OCI-LY3 (cell line): ENCODE data around the gene MALAT1.
A peak's percentile ranks its signal among the peaks of the same experiment; 100 is the strongest.

ENCODE experiments used
- H2AFZ ChIP-seq: fragments of 200-600, 300-600 bp; shearing (Covaris generic); 2 replicates; pipeline ENCODE4 v1.6.0; 2014; ENCODE audit warnings: antibody characterized with exemption, low read depth, low read length
- H3K27ac ChIP-seq: fragments of 200-600, 300-600 bp; sonication (generic); 2 replicates; pipeline ENCODE4 v1.5.1; 2014; ENCODE audit warnings: mild to moderate bottlenecking, low read length, moderate library complexity, mixed read lengths
- H3K27me3 ChIP-seq: fragments of 200-600, 300-600 bp; sonication (generic); 2 replicates; pipeline ENCODE4 v1.6.1; 2014; ENCODE audit warnings: low read depth, low read length, mixed read lengths
- H3K36me3 ChIP-seq: fragments of 200-600, 300-600 bp; sonication (generic); replicated peaks from 2 replicates; pipeline ENCODE3; 2014; ENCODE audit warnings: low read depth, low read length, mixed read lengths
- H3K4me1 ChIP-seq: fragments of 300-600, 200-600 bp; sonication (generic); 2 replicates; pipeline ENCODE4 v1.6.1; 2014; ENCODE audit warnings: low read length, mixed read lengths
- H3K4me2 ChIP-seq: fragments of 200-600, 300-600 bp; sonication (generic); 2 replicates; pipeline ENCODE4 v1.6.1; 2014; ENCODE audit warnings: low read length, mixed read lengths
- H3K4me3 ChIP-seq: fragments of 300-600, 200-600 bp; sonication (generic); 2 replicates; pipeline ENCODE4 v1.5.1; 2014; ENCODE audit warnings: antibody characterized with exemption, mild to moderate bottlenecking, low read length, moderate library complexity
- H3K79me2 ChIP-seq: fragments of 300-600, 200-600 bp; shearing (Covaris generic); 2 replicates; pipeline ENCODE4 v1.6.1; 2014; ENCODE audit warnings: mild to moderate bottlenecking, low read length, mixed read lengths
- H3K9ac ChIP-seq: fragments of 300-600, 200-600 bp; shearing (Covaris generic); 2 replicates; pipeline ENCODE4 v1.6.0; 2014; ENCODE audit warnings: mild to moderate bottlenecking, low read length, moderate library complexity
- H3K9me3 ChIP-seq: fragments of 200-600, 300-600 bp; shearing (Covaris generic); 2 replicates; pipeline ENCODE4 v1.6.1; 2014; ENCODE audit warnings: low read length, mixed read lengths; ENCODE audit not compliant: insufficient read depth
- H4K20me1 ChIP-seq: fragments of 200-600, 300-600 bp; sonication (generic); 2 replicates; pipeline ENCODE4 v1.6.1; 2016; ENCODE audit warnings: low read length, mixed read lengths; ENCODE audit not compliant: insufficient read depth
- EZH2phosphoT487 ChIP-seq: fragments of 200-600 bp; shearing (Covaris generic); IDR thresholded peaks from 2 replicates; pipeline ENCODE4 v1.6.1; 2018; ENCODE audit warnings: antibody characterized with exemption, mixed run types, low read depth
- TF ChIP-seq, protein P1 (sequence below): fragments of 200-600, 300-600 bp; sonication (generic); IDR thresholded peaks from 2 replicates; pipeline ENCODE4 v1.5.1; 2014; ENCODE audit warnings: antibody characterized with exemption, low read length, low read depth

The MALAT1 gene

DNA sequence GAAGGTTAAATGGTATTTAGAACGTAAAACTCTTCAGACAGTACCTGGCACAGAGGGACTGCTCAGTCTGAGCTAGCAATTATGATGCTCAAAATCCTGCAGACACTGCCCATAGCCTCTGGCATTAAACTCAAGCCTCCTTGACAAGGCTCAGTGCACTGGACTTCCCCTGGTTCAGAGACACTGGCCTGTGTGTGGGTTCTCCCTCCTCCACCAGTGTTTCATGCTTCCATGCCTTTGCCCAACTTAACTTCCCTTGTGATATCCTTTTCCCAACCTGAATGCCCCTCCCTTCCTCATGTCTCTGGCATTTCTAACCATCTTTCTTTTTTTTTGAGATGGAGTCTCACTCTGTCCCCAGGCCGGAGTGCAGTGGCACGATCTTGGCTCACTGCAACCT lies 50.3 kb downstream of the MALAT1 start:
- peaks cover 23% of the 10 kb centered on the region for H3K27me3 ChIP-seq
- no peaks in the 10 kb centered on the region for H3K36me3 ChIP-seq
- no peaks in the 10 kb centered on the region for H3K79me2 ChIP-seq
- no peak overlapping the region for H3K27ac ChIP-seq
- H4K20me1 ChIP-seq = no peaks in the 10 kb centered on the region
- TF ChIP-seq, protein P1, sequence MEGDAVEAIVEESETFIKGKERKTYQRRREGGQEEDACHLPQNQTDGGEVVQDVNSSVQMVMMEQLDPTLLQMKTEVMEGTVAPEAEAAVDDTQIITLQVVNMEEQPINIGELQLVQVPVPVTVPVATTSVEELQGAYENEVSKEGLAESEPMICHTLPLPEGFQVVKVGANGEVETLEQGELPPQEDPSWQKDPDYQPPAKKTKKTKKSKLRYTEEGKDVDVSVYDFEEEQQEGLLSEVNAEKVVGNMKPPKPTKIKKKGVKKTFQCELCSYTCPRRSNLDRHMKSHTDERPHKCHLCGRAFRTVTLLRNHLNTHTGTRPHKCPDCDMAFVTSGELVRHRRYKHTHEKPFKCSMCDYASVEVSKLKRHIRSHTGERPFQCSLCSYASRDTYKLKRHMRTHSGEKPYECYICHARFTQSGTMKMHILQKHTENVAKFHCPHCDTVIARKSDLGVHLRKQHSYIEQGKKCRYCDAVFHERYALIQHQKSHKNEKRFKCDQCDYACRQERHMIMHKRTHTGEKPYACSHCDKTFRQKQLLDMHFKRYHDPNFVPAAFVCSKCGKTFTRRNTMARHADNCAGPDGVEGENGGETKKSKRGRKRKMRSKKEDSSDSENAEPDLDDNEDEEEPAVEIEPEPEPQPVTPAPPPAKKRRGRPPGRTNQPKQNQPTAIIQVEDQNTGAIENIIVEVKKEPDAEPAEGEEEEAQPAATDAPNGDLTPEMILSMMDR = no peak
- TF ChIP-seq EZH2phosphoT487 = no peak
- H3K9me3 ChIP-seq = no peaks in the 10 kb centered on the region
- no peak overlapping the region for H2AFZ ChIP-seq
- peaks cover 19% of the 10 kb centered on the region for H3K4me1 ChIP-seq
- H3K9ac ChIP-seq = no peak overlapping the region
- H3K4me3 ChIP-seq = no peak overlapping the region
- no peak overlapping the region for H3K4me2 ChIP-seq

DNA sequence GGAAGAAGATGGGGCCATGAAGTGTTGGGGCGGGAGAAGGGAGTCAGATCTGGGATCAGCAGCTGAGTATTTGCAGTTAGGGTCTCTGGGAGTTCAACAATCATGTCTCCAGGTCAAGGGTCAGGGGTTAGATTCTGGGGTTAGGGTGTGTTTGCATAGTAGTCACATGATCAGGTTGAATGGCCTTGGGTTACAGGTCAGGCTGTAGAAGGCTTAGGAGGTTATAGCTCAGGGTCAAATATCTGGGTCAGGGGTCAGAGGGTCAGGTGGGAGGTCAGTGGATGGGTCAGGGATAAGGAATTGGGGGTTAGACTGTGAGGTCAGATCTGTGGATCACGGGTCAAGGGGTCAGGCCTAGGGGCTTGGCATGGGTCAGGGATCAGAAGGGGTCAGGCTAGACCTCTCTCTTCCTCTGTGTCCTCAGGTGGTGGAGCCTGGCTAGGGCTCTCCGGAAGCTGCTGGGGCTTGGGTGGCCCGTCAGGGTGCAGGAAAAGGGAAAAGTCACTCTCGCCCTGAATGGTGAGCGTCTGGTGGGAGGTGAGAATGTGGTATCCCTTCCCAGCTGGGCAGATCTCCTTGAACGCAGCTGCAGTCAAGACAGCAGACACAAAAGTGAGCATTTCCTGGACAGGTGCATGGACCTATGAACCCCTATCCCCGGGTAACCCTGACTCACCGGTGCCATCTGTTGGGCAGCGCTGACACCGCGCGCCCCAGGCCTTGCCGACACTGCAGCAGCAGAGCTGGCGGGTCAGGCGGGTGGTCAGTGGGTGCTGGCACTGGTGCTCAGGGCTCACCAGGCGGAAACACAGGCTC lies 52.9 kb downstream of the MALAT1 start:
- Histone ChIP-seq H3K79me2 (no peaks in the 10 kb centered on the region), H3K9me3 (no peaks in the 10 kb centered on the region), H3K27me3 (peaks cover 11% of the 10 kb centered on the region; the same call in 1 of the 2 replicates), H4K20me1 (no peaks in the 10 kb centered on the region), H3K4me3 (peak overlapping the region; percentile 47), H3K27ac (no peak overlapping the region), H3K4me2 (peak overlapping the region; percentile 61), H2AFZ (no peak overlapping the region), H3K4me1 (peaks cover 12% of the 10 kb centered on the region), H3K36me3 (no peaks in the 10 kb centered on the region), H3K9ac (0 out of 2 replicates have a peak overlapping the region, but pooled peaks have one; percentile 5)
- TF ChIP-seq EZH2phosphoT487 = no peak
- TF ChIP-seq, protein P1 = peak; percentile 79

DNA sequence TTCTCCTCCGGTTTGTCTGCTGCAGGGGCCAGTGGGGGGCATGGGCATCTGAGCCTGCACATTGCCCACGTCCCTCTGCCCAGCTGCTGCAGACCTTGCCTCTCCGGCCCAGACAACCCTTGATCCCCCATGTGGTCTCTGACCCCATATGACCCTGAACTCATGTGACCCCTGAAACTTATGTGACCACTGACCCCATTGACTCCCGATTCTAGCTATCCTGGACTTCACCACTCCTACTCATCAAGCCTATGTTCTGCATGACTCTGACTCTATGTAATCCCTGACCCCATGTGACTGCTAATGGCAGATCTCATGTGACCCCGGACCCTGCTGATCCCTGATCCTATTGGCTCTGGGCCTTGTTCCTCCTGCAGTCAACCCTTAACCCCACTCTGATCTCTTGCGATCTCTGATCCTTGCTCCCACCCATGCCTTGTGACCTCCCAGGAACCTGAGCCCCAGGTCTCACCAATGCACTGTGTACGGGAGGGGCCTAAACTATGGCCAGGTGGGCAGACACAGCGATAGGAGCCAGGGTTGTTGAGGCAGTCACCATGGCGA lies 53.6 kb downstream of the MALAT1 start:
- Histone ChIP-seq H4K20me1 (no peaks in the 10 kb centered on the region), H3K36me3 (no peaks in the 10 kb centered on the region), H3K4me2 (peak overlapping the region; percentile 61), H3K4me3 (no peak overlapping the region), H3K9ac (no peak overlapping the region), H3K27ac (no peak overlapping the region), H3K27me3 (peaks cover 11% of the 10 kb centered on the region; the same call in 1 of the 2 replicates), H3K4me1 (peaks cover 10% of the 10 kb centered on the region), H3K79me2 (no peaks in the 10 kb centered on the region), H2AFZ (no peak overlapping the region), H3K9me3 (no peaks in the 10 kb centered on the region)
- no peak for TF ChIP-seq EZH2phosphoT487

DNA sequence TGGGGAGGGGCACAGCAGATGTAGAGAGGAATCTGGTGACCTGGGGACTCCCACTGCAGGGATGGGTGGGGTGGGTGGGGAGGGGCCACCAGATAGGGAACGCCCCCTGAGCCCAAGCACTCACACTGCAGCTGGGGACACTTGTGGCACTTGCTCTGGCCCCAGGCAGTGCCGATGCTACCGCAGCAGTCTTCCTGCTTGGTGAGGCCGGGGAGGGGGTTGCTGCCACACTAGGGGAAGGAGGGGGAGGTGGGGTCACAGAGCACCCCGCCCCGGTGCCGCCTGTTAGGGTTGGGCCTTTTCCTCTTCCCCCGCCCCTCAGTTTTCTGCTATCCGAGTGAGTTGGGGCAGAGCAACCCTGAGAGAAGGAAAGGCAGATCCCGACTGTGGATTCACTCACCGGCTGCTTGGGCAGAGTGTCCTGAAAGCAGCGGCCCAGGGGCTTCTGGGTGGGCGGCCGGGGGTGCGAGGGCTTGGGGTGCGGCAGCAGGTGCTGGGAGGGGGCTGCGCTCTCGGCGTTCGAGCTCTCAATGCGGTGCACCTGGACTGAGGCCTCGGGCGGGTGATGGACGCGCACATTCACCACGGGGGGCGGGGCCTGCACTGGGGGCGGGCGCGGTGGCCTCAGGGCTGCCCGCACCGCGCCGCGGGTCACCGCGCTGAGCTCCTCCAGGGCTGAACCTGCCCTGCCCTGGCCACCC lies 54.6 kb downstream of the MALAT1 start:
- H3K79me2 ChIP-seq = no peaks in the 10 kb centered on the region
- H3K9ac ChIP-seq = no peak overlapping the region
- H3K4me2 ChIP-seq = no peak overlapping the region
- H3K4me1 ChIP-seq = peaks cover 10% of the 10 kb centered on the region
- peaks cover 5% of the 10 kb centered on the region; the same call in 1 of the 2 replicates for H3K27me3 ChIP-seq
- H3K4me3 ChIP-seq = no peak overlapping the region
- no peak overlapping the region for H3K27ac ChIP-seq
- TF ChIP-seq EZH2phosphoT487 = no peak
- TF ChIP-seq, protein P1 = no peak
- no peaks in the 10 kb centered on the region for H3K9me3 ChIP-seq
- H2AFZ ChIP-seq = no peak overlapping the region
- H4K20me1 ChIP-seq = no peaks in the 10 kb centered on the region
- H3K36me3 ChIP-seq = no peaks in the 10 kb centered on the region
